Stimulated activated CD4-positive, alpha-beta T cell treated with anti-CD3 and anti-CD28 coated beads, Interleukin-15, amount 100 ng/mL, for 1 hour (primary cell): ENCODE results near the gene PELO.
"Not testable (repeated sequence)": the region's sequence is repeated elsewhere in the genome, so short reads cannot be mapped to it uniquely, and the experiment has no call there.

Experiments used
- DNase-seq, 2 donors: peaks; one replicate each; pipeline ENCODE4 v3.0.0-alpha.2; 2020; ENCODE audit warnings: low read depth in 1 of 2, low spot score in 1 of 2

The PELO gene

GRCh38 chr5:52800394-52801213, 12.9 kb downstream of the PELO start:
- DNase-seq, result peak; percentile 8 to 20

DNA sequence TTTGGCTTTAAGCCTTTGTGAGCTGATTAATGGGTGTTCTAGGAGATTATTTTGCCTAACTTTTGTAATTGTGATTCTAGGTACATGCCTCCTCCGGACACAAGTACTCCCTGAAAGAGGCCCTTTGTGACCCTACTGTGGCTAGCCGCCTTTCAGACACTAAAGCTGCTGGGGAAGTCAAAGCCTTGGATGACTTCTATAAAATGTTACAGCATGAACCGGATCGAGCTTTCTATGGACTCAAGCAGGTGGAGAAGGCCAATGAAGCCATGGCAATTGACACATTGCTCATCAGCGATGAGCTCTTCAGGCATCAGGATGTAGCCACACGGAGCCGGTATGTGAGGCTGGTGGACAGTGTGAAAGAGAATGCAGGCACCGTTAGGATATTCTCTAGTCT, 13.6 kb downstream of the PELO start:
- DNase-seq, result no peak

- no peak for DNase-seq
Measured at GRCh38 chr5:52802272-52802973, 14.7 kb downstream of the PELO start.

GRCh38 chr5:52802974-52803336, 15.2 kb downstream of the PELO start:
- no peak for DNase-seq

DNA sequence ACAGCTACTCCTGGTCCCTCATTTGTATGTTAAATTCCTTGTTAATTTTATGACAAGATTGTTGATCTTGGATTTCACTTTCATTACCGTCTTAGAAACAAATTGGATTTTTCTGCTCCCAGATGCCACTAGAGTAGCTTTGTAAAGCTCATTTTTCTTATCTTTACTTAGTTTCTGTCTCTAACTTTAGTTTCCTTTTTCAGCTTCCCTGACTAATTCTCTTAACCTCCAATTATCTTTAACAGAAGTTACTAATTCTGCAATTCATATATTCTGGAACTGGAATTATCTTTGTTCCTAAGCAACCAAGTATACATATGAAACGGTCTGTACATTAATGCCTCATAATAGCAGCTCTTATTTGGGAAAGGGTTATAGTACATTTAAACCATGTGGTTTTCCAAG, 16.7 kb downstream of the PELO start:
- DNase-seq, result no peak

DNA sequence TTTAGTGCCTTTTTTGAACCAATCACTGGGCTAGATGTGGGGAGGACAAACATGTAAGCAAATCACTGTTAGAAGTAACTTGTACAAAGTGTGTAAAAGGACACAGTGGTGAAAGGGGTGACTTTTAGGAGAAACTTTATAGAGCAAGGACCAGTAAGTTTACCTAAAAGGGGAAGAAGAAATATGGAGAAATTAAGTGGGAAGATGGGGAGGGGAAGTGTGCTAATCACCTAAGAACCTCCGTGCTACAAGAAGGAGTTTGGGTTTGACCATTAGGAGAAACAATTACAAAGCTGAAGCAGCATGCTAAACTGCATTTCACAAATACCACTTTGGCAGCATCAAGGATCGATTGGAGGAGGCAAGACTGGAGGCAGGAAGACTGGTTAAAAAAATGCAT, 17.3 kb downstream of the PELO start:
- DNase-seq, result no peak

GRCh38 chr5:52805615-52806014, 17.9 kb downstream of the PELO start:
- DNase-seq, result no peak

GRCh38 chr5:52807037-52807436, 19.3 kb downstream of the PELO start:
- DNase-seq, result no peak

- no peak for DNase-seq
Measured at GRCh38 chr5:52807723-52808122, 20.0 kb downstream of the PELO start.

GRCh38 chr5:52808316-52808901, 20.7 kb downstream of the PELO start:
- no peak for DNase-seq

GRCh38 chr5:52809884-52810283, 22.2 kb downstream of the PELO start:
- DNase-seq, result no peak

DNA sequence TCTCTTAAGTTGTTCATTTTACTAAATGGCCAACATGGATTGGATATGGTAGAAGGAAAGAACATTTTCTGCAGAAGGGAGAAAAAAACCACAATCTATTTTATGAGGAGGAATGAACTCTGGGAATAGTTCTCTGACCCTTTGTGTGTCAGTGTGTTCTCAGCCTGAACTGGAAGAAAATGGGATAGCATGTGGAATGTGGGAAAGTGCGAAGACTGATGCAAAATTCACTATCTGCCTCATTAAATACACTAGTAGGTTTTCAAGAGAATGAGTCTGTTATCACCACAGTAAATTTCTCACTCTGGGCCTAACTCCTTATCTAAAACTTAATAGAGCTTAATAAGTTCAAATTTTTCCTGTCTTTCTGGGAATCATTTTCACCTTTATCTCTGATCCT, 22.7 kb downstream of the PELO start:
- DNase-seq, result no peak

GRCh38 chr5:52811067-52811749, 23.5 kb downstream of the PELO start:
- DNase-seq, result no peak

GRCh38 chr5:52814352-52815148, 26.8 kb downstream of the PELO start:
- no peak for DNase-seq

GRCh38 chr5:52817818-52818217, 30.1 kb downstream of the PELO start:
- DNase-seq, result no peak

DNA sequence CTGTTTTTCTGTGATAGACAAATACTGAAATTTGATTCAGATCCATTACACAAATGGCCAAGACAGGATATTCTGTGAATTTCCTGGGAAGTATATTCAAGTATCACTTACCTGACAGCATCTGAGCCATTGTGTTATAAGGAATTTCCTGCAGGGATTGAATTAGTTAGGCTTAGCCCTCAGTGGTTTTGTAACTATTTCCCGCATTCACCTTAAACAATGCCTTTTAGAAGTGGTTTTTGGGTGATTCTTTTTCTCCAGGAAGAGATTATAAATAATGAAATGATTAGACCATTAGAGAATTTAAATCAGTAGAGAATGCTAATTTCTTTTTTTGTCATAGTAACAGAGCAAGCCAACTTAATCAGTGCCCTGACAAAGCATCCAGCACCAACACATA, 30.6 kb downstream of the PELO start:
- DNase-seq, result no peak

DNA sequence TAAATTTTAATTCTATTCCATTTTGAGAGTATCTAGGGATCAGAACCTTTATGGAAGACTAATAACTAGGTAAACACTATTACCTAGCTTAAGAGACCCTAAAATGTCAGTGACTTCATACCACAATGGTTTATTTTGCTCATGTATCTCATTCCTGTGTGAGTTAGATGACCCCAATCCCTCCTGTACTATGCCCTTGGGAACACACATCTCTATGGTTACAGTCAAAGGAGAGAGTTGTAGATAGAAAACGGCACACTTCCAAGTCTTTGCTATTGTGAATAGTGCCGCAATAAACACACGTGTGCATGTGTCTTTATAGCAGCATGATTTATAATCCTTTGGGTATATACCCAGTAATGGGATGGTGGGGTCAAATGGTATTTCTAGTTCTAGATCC, 31.1 kb downstream of the PELO start:
- DNase-seq, result not testable (repeated sequence)

DNA sequence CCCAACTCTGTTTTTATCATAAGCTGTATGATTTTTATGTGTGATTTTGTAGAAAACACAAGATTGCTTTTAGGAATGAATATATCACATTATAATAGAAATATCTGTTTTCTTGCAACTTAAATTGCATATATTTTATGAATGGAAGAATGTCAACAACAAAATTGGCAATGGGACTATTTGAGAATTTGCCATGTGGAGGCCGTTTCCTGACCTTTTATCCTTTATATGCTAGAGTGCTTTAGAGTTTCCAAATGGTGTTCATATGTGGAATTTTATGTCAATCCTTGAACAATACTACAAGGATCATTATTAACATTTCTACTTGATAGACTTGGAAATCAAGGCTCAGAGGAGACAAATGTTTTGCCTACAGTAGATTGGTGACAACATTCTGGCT, 34.2 kb downstream of the PELO start:
- no peak for DNase-seq

GRCh38 chr5:52822437-52822836, 34.7 kb downstream of the PELO start:
- DNase-seq, result no peak

DNA sequence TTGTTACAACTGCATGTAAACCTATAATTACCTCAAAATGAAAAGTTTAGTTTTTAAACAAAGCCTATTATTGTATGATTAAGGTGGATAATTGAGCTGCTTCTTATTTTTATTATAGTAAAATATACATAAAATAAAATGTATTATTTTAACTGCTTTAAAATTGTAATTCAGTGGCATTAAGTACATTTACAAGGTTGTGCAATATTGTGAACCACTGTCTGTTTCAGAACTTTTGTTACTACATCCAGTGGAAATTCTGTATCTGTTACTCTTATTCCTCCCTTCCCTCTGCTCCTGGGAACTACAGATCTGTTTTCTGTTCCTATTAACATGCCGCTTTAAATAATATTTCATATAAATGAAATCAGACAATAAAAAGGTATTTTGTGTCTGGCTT, 37.1 kb downstream of the PELO start:
- no peak for DNase-seq

- DNase-seq, result no peak
Measured at GRCh38 chr5:52825826-52826225, 38.1 kb downstream of the PELO start.
